RPMI7951 (cell line): Measurements from ENCODE around the gene PTCH1. TPM values are rescaled to one million over a fixed set of nuclear protein-coding genes. Genes with fewer than 3 reads are reported as not detected.

ENCODE experiments used
- DNase-seq: peaks from one replicate; pipeline ENCODE4 v3.0.0-alpha.2; 2012; ENCODE audit warnings: low read depth
- total RNA-seq: library from RNA; depleted of rRNA; stranded (reverse); fragments of >200 nt; shearing (Covaris generic); gene quantifications from 2 replicates; pipeline ENCODE4 v1.2.3, GENCODE V29; 2014

Gene PTCH1
- total RNA-seq, 1 experiment from 2014 or later: 2.2 TPM

DNA sequence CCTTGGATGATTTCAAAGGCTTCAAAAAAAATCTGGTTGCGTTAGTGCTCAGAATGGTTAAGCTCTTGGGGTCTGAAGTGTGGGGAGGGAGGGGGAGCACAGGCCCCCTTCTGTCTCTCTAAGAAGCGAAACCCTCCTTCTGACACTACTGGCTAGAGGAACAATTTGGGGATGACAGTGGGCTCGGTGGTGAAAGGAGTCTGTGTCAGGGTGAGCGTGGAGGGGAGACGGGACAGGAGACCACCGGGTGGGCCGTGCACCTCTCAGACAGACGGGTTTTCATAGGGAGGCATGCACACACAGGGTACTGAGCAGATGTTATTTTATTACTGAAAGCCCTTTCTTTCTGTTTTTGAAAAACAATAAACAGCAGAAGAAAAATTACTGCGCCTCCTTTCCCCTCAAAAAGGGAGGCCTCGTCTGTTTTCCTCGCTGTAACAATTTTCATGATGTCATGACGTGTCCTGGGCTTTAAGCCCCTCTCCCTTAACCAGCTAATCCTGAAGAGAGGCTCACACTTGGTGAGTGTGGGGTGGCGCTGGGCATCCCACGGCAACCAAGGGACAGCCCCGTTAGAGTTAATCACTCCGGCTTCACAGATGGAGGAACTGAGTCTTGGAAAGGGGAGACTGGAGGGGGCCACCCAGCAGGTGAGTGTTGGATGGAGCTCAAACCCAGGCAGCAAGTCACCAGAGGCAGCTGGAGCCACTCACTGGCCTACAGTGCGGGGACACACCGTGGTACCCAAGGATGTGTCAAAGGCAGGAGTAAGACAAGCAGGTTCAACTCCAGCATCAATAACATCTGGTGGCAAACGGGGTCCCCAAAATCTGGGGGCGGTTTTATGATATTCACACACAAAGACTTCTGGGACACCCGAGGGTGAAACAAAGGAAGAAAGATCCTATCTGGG, 53.4 kb downstream of the PTCH1 start:
- peak; percentile 0 for DNase-seq

DNA sequence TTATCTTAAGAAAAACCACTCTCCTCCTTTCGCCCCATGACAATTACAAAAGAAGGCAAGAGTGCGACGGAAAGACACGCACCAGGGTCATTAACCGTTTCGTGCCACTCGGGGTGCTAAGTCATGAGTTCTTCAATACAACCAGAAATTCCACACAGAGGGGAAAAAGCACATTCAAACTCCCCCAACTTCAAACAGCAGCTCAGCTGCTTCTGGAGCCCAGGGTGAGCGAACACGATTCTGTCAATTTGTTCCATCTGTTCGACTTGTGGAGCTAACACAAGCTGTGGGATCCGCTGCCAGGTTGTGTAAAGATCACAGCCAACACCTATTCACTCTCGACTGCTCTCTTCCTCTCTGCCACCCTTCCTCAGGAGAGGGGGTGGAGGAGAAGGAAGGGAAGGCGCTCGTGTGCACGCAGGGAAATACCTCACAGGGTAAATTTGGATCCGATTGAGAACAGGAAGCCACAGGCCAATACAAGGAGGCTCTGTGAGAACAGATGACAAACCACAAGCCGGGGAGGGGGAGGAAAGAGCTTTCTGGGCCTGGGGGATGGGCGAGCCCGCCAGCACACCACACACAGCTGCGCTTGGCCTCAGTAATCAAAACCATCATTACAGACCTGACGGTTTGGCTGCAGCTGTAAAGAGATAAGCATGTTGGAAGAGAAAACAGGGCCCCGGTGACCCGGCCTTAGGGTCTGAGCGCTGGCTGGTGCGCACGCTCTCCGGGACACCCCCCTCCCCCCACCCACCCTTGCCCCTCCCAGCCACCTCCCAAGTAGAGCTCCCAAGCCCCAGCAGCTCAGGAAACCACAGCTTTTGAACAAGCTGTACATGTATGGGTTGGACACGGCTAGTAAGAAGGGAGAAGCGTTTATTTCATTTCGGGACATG, 54.3 kb downstream of the PTCH1 start:
- peak; percentile 95 for DNase-seq

- DNase-seq: no peak
Observed at GRCh38 chr9:95461448-95462248, 55.1 kb downstream of the PTCH1 start.

- no peak for DNase-seq
Observed at GRCh38 chr9:95460518-95461164, 56.1 kb downstream of the PTCH1 start.

DNA sequence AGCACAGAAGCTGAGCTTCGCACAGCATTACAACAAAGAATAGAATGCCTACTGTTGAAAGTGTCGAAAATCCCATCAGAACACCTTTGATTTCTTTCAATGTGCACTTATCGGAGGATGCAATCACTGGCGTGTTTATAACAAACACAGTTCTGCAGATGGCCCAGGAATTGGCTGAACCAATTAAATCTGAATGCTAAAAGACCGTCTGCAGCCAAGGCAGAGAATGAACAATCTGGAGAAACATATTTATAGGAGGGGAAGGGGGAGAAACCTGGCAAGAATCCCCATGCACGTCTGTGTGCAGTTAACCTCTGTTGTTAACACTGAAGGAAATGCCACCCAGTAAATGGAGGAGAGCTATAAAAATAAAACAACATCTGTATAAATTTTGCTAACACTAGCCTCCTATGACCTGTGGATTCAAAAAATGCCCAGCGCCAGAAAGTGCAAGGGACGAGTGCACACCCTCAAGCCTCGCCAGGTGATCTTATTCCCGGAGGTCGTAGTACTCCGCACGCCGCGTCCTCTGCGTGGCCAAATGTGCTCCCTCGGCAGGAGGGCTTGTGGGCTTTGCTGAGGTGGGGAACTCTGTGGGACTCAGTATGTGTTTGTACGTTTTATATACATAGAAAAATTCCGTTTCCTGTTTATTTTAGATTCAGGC, 56.8 kb downstream of the PTCH1 start:
- DNase-seq: no peak

GRCh38 chr9:95459178-95459577, 57.6 kb downstream of the PTCH1 start:
- no peak for DNase-seq

DNA sequence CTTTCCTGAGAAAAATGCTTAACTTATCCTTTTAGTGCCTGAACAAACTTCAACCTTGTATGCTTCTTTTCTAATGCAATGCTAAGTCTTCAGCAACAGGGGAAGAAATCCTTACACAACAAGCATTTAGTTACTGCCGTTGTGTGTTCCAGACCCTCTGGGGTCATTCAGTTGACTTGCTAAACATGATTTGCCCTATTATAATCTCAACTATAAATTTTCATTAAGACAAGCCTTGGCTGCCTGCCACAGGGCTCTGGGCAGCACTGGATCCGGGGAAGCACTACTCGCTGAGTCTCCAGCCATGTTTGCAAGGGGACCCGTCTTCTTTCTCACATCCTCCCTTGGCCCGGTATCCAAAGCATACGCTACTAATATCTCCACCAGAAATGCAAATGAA, 58.1 kb downstream of the PTCH1 start:
- no peak for DNase-seq

- no peak for DNase-seq
Observed at GRCh38 chr9:95457769-95458168, 59.0 kb downstream of the PTCH1 start.

DNA sequence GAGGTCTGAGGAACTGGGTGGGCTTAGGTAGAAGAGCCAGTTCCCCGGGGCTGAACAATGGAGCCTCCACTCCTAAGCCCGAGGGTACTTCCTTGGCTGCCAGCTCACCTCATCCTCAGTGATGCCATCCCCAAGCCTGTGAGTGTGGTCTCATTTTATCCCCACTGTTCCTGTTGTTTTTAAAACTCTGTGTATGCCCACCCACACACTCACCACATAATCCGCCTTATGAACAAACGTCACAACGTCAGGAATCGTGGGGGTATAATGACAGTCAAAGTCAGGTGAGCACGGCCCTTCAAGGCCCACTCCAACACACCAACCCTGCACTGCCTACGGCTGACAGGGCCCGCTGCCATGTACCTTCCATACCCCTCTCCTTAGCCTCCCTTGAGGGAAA, 61.1 kb downstream of the PTCH1 start:
- no peak for DNase-seq

DNA sequence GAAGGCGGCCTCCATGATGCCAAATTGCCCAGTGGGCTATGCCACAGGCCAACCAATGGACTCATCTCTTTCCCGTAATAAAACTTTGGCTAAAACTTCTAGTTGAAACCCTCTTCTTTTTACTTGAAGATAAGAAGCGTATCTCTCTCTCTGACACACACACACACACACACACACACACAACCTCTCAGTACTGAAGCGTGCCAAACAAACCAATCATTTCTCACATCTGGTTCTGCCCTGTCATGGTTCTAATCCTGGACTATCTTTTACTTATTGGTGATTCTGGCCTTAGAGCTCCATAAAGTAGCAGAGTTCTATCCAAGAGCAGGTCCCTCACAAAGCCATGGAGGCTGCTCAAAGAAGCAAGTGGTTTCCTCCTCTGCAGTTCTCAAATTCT, 64.6 kb downstream of the PTCH1 start:
- no peak for DNase-seq

DNA sequence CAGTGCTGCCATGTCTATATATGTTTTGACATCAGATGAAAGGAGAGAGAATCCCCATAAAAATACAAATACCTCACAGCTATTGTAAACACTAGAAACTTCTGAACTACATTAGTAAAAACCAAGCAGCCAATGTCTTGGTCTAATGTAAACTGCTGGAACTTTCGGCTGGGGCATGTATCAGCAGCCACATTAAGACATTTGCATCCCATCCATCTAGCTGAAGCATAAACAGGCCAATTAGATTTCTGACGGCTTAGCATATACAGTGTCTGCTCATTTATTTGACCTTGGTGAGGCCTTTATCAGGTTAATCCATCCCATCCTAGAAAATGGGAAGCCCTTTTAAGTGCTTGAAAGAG, 65.7 kb downstream of the PTCH1 start:
- no peak for DNase-seq

GRCh38 chr9:95450171-95451064, 66.4 kb downstream of the PTCH1 start:
- DNase-seq: no peak

DNA sequence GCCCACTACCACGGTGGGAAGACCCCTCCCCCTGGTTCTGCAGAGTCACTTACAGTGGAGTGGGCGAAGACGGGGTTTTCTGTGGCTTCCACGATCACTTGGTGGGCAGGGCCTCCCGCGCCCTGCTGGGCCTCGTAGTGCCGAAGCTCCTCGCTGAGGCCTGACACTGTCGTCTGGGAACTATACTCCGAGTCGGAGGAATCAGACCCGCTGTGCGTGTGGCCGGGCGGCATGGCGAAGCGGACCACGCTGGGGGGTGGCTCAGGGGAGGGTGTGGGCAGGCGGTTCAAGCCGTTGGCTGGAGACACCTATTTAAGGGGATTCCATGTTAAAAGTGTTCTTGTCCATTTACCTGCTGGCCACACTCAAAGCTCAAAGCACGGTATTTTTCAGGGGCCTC, 67.8 kb downstream of the PTCH1 start:
- no peak for DNase-seq

- no peak for DNase-seq
Observed at GRCh38 chr9:95447660-95448420, 68.9 kb downstream of the PTCH1 start.

DNA sequence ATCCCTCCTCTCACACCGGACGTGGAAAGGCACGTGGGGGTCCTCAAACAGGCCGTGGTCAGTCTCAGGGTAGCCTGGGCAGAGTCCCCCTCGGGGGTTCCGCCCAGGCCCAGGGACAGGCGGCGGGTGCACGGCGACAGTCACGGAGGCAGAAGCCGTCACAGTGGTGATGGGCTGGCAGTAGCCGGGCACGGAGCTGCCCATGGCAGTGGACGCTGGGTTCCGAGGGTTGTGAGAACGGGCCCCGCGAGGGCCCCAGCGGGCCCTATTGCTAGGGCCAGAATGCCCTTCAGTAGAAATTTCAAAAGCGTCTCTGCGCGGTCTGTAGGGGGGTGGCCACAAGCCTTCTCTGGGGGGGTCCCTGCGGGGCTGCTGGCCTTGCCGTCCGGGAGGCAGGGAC, 69.8 kb downstream of the PTCH1 start:
- no peak for DNase-seq

GRCh38 chr9:95446259-95446658, 70.5 kb downstream of the PTCH1 start:
- DNase-seq: no peak

- DNase-seq: no peak
Observed at GRCh38 chr9:95444160-95444559, 72.6 kb downstream of the PTCH1 start.

GRCh38 chr9:95443301-95443700, 73.5 kb downstream of the PTCH1 start:
- no peak for DNase-seq

GRCh38 chr9:95441081-95441480, 75.7 kb downstream of the PTCH1 start:
- DNase-seq: no peak
